OCI-LY7 (cell line): ENCODE results near the gene VAV1. TPM values are rescaled to one million over a fixed set of nuclear protein-coding genes. Genes with fewer than 3 reads are reported as not detected.

Experiments used
- BruUV-seq: library from RNA; stranded (reverse); fragments of 400-500 nt; replicated peaks from 2 replicates; lab custom pipeline; 2021; lab: Mats Ljungman, UMichigan
- CTCF ChIA-PET: fragments of 300-600 bp; sonication (Branson Sonifier 250); formaldehyde crosslinking; loops from one replicate; lab custom pipeline; 2022; ENCODE audit warnings: antibody characterized with exemption; ENCODE audit not compliant: unreplicated experiment; lab: Charles Lee
- POLR2A ChIA-PET: fragments of 300-600 bp; sonication (Branson Sonifier 250); formaldehyde crosslinking; loops from one replicate; lab custom pipeline; 2022; ENCODE audit warnings: antibody characterized with exemption; lab: Charles Lee
- DNase-seq: peaks from one replicate; pipeline ENCODE4 v3.0.0-alpha.2; 2015; ENCODE audit warnings: low spot score
- H2AFZ ChIP-seq: fragments of 200-600 bp; sonication (generic), shearing (Covaris generic); 2 replicates; pipeline ENCODE4 v1.6.1; 2014; ENCODE audit warnings: mild to moderate bottlenecking, antibody characterized with exemption, low read length, moderate library complexity
- H3K27ac ChIP-seq: fragments of 200-600 bp; sonication (generic); 2 replicates; pipeline ENCODE4 v1.5.1; 2014; ENCODE audit warnings: mixed run types, low read depth, mild to moderate bottlenecking, moderate library complexity, low read length, inconsistent platforms; ENCODE audit not compliant: poor library complexity, severe bottlenecking
- H3K36me3 ChIP-seq: fragments of 200-600 bp; sonication (generic); 2 replicates; pipeline ENCODE4 v1.6.1; 2014; ENCODE audit warnings: mild to moderate bottlenecking, antibody characterized with exemption, low read length, moderate library complexity, mixed read lengths; ENCODE audit not compliant: insufficient read depth
- H3K4me1 ChIP-seq: fragments of 200-600 bp; sonication (generic); 2 replicates; pipeline ENCODE4 v1.5.1; 2014; ENCODE audit warnings: mild to moderate bottlenecking, low read length; ENCODE audit not compliant: insufficient read depth, poor library complexity, severe bottlenecking
- H3K4me2 ChIP-seq: fragments of 200-600 bp; sonication (generic); 2 replicates; pipeline ENCODE4 v1.6.1; 2014; ENCODE audit warnings: mild to moderate bottlenecking, low read length
- H3K4me3 ChIP-seq: fragments of 200-600 bp; sonication (generic); 2 replicates; pipeline ENCODE4 v1.5.1; 2014; ENCODE audit warnings: mild to moderate bottlenecking, low read depth, low read length; ENCODE audit not compliant: poor library complexity, severe bottlenecking
- H3K79me2 ChIP-seq: fragments of 200-600 bp; sonication (generic); 2 replicates; pipeline ENCODE4 v1.6.1; 2016; ENCODE audit warnings: low read depth, mild to moderate bottlenecking, low read length, moderate library complexity, mixed read lengths; ENCODE audit not compliant: insufficient read depth
- H3K9me2 ChIP-seq: fragments of 200-600 bp; sonication (generic); 2 replicates; pipeline ENCODE4 v1.6.1; 2016; ENCODE audit warnings: mild to moderate bottlenecking, low read length, mixed read lengths; ENCODE audit not compliant: insufficient read depth
- H3K9me3 ChIP-seq: fragments of 200-600 bp; sonication (generic); 2 replicates; pipeline ENCODE4 v1.6.1; 2014; ENCODE audit warnings: mild to moderate bottlenecking, mixed run types, low read length, mixed read lengths
- H4K20me1 ChIP-seq: fragments of 200-600 bp; sonication (generic); 2 replicates; pipeline ENCODE4 v1.6.1; 2014; ENCODE audit warnings: mild to moderate bottlenecking, antibody characterized with exemption, low read length, moderate library complexity, mixed read lengths; ENCODE audit not compliant: insufficient read depth
- CTCF ChIP-seq: fragments of 200-600 bp; sonication (generic); conservative IDR thresholded peaks from 2 replicates; pipeline ENCODE4 v1.5.1; 2014; ENCODE audit warnings: mild to moderate bottlenecking, antibody characterized with exemption, low read length, moderate library complexity, mixed read lengths
- EZH2phosphoT487 ChIP-seq: fragments of 200-600 bp; sonication (generic); IDR thresholded peaks from 2 replicates; pipeline ENCODE4 v1.6.1; 2018; ENCODE audit warnings: low read depth, borderline replicate concordance, mild to moderate bottlenecking, mixed run types, antibody characterized with exemption, low read length, moderate library complexity, mixed read lengths
- intact Hi-C: fragments of 100-400 bp; cut with micrococcal nuclease; formaldehyde crosslinking; loops from one replicate; pipeline ENCODE4 v1.10.0; 2022; ENCODE audit not compliant: unreplicated experiment
- total RNA-seq, 2 experiments: library from RNA; depleted of rRNA in 1 of 2; stranded (reverse); fragments of >200 nt in 1 of 2; shearing (Covaris generic) in 1 of 2; gene quantifications; 2 replicates each; pipeline ENCODE4 v1.2.3, GENCODE V29; 2014 to 2022

VAV1 gene
- total RNA-seq, 2 experiments from 2014 or later: 90.7 to 107 TPM

- H3K36me3 ChIP-seq: no peaks in the 10 kb centered on the region
- ChIA-PET CTCF (interaction anchor here (1.3 kb wide), 1 partner anchor 128 kb away, joined by 5 read pairs; no protein-coding TSS in a partner anchor), POLR2A (interaction anchor here (0.7 to 1.2 kb wide), 3 partner anchors 177 to 264 kb away, joined by 3 to 4 read pairs (median 3); no protein-coding TSS in a partner anchor)
- no peaks in the 10 kb centered on the region for H3K9me2 ChIP-seq
- H3K4me3 ChIP-seq: no peak overlapping the region
- H4K20me1 ChIP-seq: no peaks in the 10 kb centered on the region
- DNase-seq: no peak
- no peak overlapping the region for H2AFZ ChIP-seq
- H3K4me2 ChIP-seq: no peak overlapping the region
- no peaks in the 10 kb centered on the region for H3K9me3 ChIP-seq
- BruUV-seq: no TSS peak
- no peaks in the 10 kb centered on the region for H3K79me2 ChIP-seq
- TF ChIP-seq EZH2phosphoT487 (no peak), CTCF (no peak)
- H3K27ac ChIP-seq: no peak overlapping the region
- H3K4me1 ChIP-seq: peaks cover 18% of the 10 kb centered on the region
- intact Hi-C loops: loop anchor here (5.0 kb wide), 1 partner anchor 478 kb away; no protein-coding TSS in a partner anchor
These were observed 91.9 kb downstream of the VAV1 start for GRCh38 chr19:6864325-6864940.

GRCh38 chr19:6865849-6866248 is 93.3 kb downstream of the VAV1 start:
- CTCF ChIA-PET: no interaction called here
- H3K4me3 ChIP-seq: no peak overlapping the region
- no peak for DNase-seq
- TF ChIP-seq EZH2phosphoT487 (no peak), CTCF (no peak)
- no peaks in the 10 kb centered on the region for H3K79me2 ChIP-seq
- H3K9me3 ChIP-seq: no peaks in the 10 kb centered on the region
- POLR2A ChIA-PET: no interaction called here
- BruUV-seq: no TSS peak
- H3K4me1 ChIP-seq: peaks cover 18% of the 10 kb centered on the region
- H3K9me2 ChIP-seq: no peaks in the 10 kb centered on the region
- no peak overlapping the region for H2AFZ ChIP-seq
- intact Hi-C loops: no loop called here
- H4K20me1 ChIP-seq: no peaks in the 10 kb centered on the region
- H3K27ac ChIP-seq: no peak overlapping the region
- H3K36me3 ChIP-seq: no peaks in the 10 kb centered on the region
- no peak overlapping the region for H3K4me2 ChIP-seq

GRCh38 chr19:6866741-6867151 is 94.2 kb downstream of the VAV1 start:
- Histone ChIP-seq H3K4me1 (peaks cover 18% of the 10 kb centered on the region), H3K9me2 (no peaks in the 10 kb centered on the region), H3K36me3 (no peaks in the 10 kb centered on the region), H3K9me3 (no peaks in the 10 kb centered on the region), H3K4me2 (no peak overlapping the region), H3K79me2 (no peaks in the 10 kb centered on the region), H2AFZ (0 out of 2 replicates have a peak overlapping the region, but pooled peaks have one; percentile 17), H4K20me1 (no peaks in the 10 kb centered on the region), H3K27ac (no peak overlapping the region), H3K4me3 (no peak overlapping the region)
- TF ChIP-seq CTCF (no peak), EZH2phosphoT487 (no peak)
- POLR2A ChIA-PET: no interaction called here
- BruUV-seq: no TSS peak
- DNase-seq: no peak
- intact Hi-C loops: no loop called here
- CTCF ChIA-PET: no interaction called here
